Caco-2 (cell line): ENCODE results near the gene RIPK3. TPM values are rescaled to one million over a fixed set of nuclear protein-coding genes. Genes with fewer than 3 reads are reported as not detected.

Experiments used
- BruUV-seq: library from RNA; stranded (reverse); fragments of 400-500 nt; replicated peaks from 2 replicates; lab custom pipeline; 2021; lab: Mats Ljungman, UMichigan
- CTCF ChIA-PET: fragments of 300-600 bp; sonication (Branson Sonifier 250); formaldehyde crosslinking; loops from one replicate; lab custom pipeline; 2022; ENCODE audit warnings: antibody characterized with exemption; lab: Charles Lee
- POLR2A ChIA-PET: fragments of 300-600 bp; sonication (Branson Sonifier 250); formaldehyde crosslinking; loops from one replicate; lab custom pipeline; 2022; ENCODE audit warnings: antibody characterized with exemption; lab: Charles Lee
- DNase-seq, 2 experiments: peaks; one replicate each; pipeline versions ENCODE4 v3.0.0 to v3.0.0-alpha.2; 2020 to 2022
- H3K27me3 ChIP-seq: replicated peaks from 2 replicates; pipeline ENCODE4 v1.6.0; 2011; ENCODE audit warnings: low read length; ENCODE audit not compliant: control insufficient read depth, insufficient read depth
- H3K36me3 ChIP-seq: 2 replicates; pipeline ENCODE4 v1.5.1; 2011; ENCODE audit warnings: low read length; ENCODE audit not compliant: control insufficient read depth, insufficient read depth
- H3K4me1 ChIP-seq: fragments of 250-450 bp; sonication (Bioruptor Pico); 2 replicates; pipeline ENCODE4 v1.5.1; 2020; ENCODE audit warnings: mild to moderate bottlenecking
- H3K4me3 ChIP-seq: 2 replicates; pipeline ENCODE4 v1.5.1; 2011; ENCODE audit warnings: low read depth, mild to moderate bottlenecking, control low read depth, low read length
- H3K9me3 ChIP-seq: fragments of 250-450 bp; sonication (Bioruptor Pico); 2 replicates; pipeline ENCODE4 v1.5.1; 2020; ENCODE audit warnings: mild to moderate bottlenecking, moderate library complexity
- H3K27ac Mint-ChIP-seq: one replicate; pipeline ENCODE4 v1.8.0; 2022; ENCODE audit warnings: mixed read lengths; ENCODE audit not compliant: unreplicated experiment
- H3K27me3 Mint-ChIP-seq: one replicate; pipeline ENCODE4 v1.8.0; 2022; ENCODE audit warnings: mixed read lengths; ENCODE audit not compliant: insufficient read depth, unreplicated experiment
- H3K36me3 Mint-ChIP-seq: one replicate; pipeline ENCODE4 v1.8.0; 2022; ENCODE audit warnings: mild to moderate bottlenecking, mixed read lengths; ENCODE audit not compliant: insufficient read depth, unreplicated experiment
- H3K4me1 Mint-ChIP-seq: one replicate; pipeline ENCODE4 v1.8.0; 2022; ENCODE audit warnings: low read depth, mixed read lengths; ENCODE audit not compliant: unreplicated experiment
- H3K4me3 Mint-ChIP-seq: one replicate; pipeline ENCODE4 v1.8.0; 2022; ENCODE audit warnings: mild to moderate bottlenecking, moderate library complexity, mixed read lengths; ENCODE audit not compliant: unreplicated experiment
- H3K9me3 Mint-ChIP-seq: one replicate; pipeline ENCODE4 v1.8.0; 2022; ENCODE audit warnings: mixed read lengths; ENCODE audit not compliant: unreplicated experiment
- CTCF ChIP-seq, 2 experiments: fragments of 200-600 bp in 1 of 2; IDR thresholded peaks; 1 replicate in 1 of 2; 2 replicates in 1 of 2; pipeline versions ENCODE4 v1.5.1 to v1.8.0; 2011 to 2022; ENCODE audit warnings: antibody characterized with exemption in 1 of 2, control low read depth in 1 of 2, inconsistent platforms in 1 of 2, low read depth in 1 of 2, low read length in 1 of 2, mild to moderate bottlenecking in 1 of 2, moderate library complexity in 1 of 2; ENCODE audit not compliant: insufficient read depth in 1 of 2, severe bottlenecking in 1 of 2, unreplicated experiment in 1 of 2
- intact Hi-C: fragments of 100-400 bp; cut with micrococcal nuclease; formaldehyde crosslinking; loops from one replicate; pipeline ENCODE4 v1.10.0; 2022; ENCODE audit not compliant: unreplicated experiment
- total RNA-seq: library from RNA; stranded (reverse); gene quantifications from 2 replicates; pipeline ENCODE4 v1.2.3, GENCODE V29; 2022

Gene RIPK3
- total RNA-seq, 1 experiment from 2014 or later: 1.5 TPM

GRCh38 chr14:24317141-24317928, 22.5 kb downstream of the RIPK3 start:
- ChIA-PET CTCF (interaction anchor here (1.0 to 1.4 kb wide), 2 partner anchors 10 to 114 kb away, joined by 3 to 18 read pairs; partner anchors contain the start of gene CIDEB), POLR2A (no interaction called here)
- intact Hi-C loops: no loop called here
- Histone ChIP-seq H3K27me3 (no peaks in the 10 kb centered on the region), H3K4me3 (no peak overlapping the region), H3K9me3 (no peaks in the 10 kb centered on the region), H3K4me1 (peaks cover 14% of the 10 kb centered on the region), H3K36me3 (no peaks in the 10 kb centered on the region)
- TF ChIP-seq CTCF (IDR thresholded peaks at IDR 0.05; ENCODE audit: insufficient read depth in 1 of 2, low read depth in 1 of 2, low read length in 1 of 2, severe bottlenecking in 1 of 2, unreplicated experiment in 1 of 2): no peak
- H3K4me1 Mint-ChIP-seq: peaks cover 6% of the 10 kb centered on the region
- H3K36me3 Mint-ChIP-seq: peaks cover 16% of the 10 kb centered on the region
- peaks cover 14% of the 10 kb centered on the region for H3K27me3 Mint-ChIP-seq
- no peak overlapping the region for H3K27ac Mint-ChIP-seq
- BruUV-seq: no TSS peak
- H3K4me3 Mint-ChIP-seq: peak overlapping the region; percentile 60
- no peaks in the 10 kb centered on the region for H3K9me3 Mint-ChIP-seq
- DNase-seq: no peak

GRCh38 chr14:24316597-24316950, 23.2 kb downstream of the RIPK3 start:
- peak overlapping the region; percentile 33 for H3K4me3 ChIP-seq
- BruUV-seq: no TSS peak
- H3K4me1 Mint-ChIP-seq: peaks cover 6% of the 10 kb centered on the region
- H3K27me3 Mint-ChIP-seq: peaks cover 14% of the 10 kb centered on the region
- POLR2A ChIA-PET: no interaction called here
- H3K36me3 Mint-ChIP-seq: peaks cover 16% of the 10 kb centered on the region
- H3K9me3 ChIP-seq: no peaks in the 10 kb centered on the region
- CTCF ChIA-PET: interaction anchor here (1.2 to 1.4 kb wide), 2 partner anchors 9 to 74 kb away, joined by 3 to 18 read pairs; partner anchors contain the start of genes CIDEB and TINF2
- H3K27ac Mint-ChIP-seq: no peak overlapping the region
- no peaks in the 10 kb centered on the region for H3K27me3 ChIP-seq
- no peaks in the 10 kb centered on the region for H3K9me3 Mint-ChIP-seq
- no peak for TF ChIP-seq CTCF (IDR thresholded peaks at IDR 0.05; ENCODE audit: insufficient read depth in 1 of 2, low read depth in 1 of 2, low read length in 1 of 2, severe bottlenecking in 1 of 2, unreplicated experiment in 1 of 2)
- H3K36me3 ChIP-seq: no peaks in the 10 kb centered on the region
- peak overlapping the region; percentile 60 for H3K4me3 Mint-ChIP-seq
- peaks cover 14% of the 10 kb centered on the region for H3K4me1 ChIP-seq
- DNase-seq: no peak
- intact Hi-C loops: no loop called here

GRCh38 chr14:24315807-24316596, 23.8 kb downstream of the RIPK3 start:
- POLR2A ChIA-PET: no interaction called here
- CTCF ChIA-PET: interaction anchor here (1.1 to 1.4 kb wide), 3 partner anchors 8 to 74 kb away, joined by 3 to 18 read pairs (median 5); partner anchors contain the start of genes CIDEB and TINF2
- Mint-ChIP-seq H3K9me3 (no peaks in the 10 kb centered on the region), H3K27me3 (peaks cover 14% of the 10 kb centered on the region), H3K36me3 (peaks cover 16% of the 10 kb centered on the region), H3K4me1 (peaks cover 6% of the 10 kb centered on the region), H3K27ac (no peak overlapping the region), H3K4me3 (peak overlapping the region; percentile 60)
- no peaks in the 10 kb centered on the region for H3K36me3 ChIP-seq
- peak overlapping the region; percentile 33 for H3K4me3 ChIP-seq
- DNase-seq: peak; percentile 71 to 79
- H3K27me3 ChIP-seq: no peaks in the 10 kb centered on the region
- TF ChIP-seq CTCF (IDR thresholded peaks at IDR 0.05; ENCODE audit: insufficient read depth in 1 of 2, low read depth in 1 of 2, low read length in 1 of 2, severe bottlenecking in 1 of 2, unreplicated experiment in 1 of 2): peak in 1 of 2 experiments; percentile 47
- BruUV-seq: no TSS peak
- intact Hi-C loops: no loop called here
- peaks cover 14% of the 10 kb centered on the region for H3K4me1 ChIP-seq
- H3K9me3 ChIP-seq: no peaks in the 10 kb centered on the region
